Activated CD4-positive, alpha-beta memory T cell treated with anti-CD3 and anti-CD28 coated beads for 36 hours (primary cell): ENCODE measurements around the gene FOXF1. TPM values are rescaled to one million over a fixed set of nuclear protein-coding genes. Genes with fewer than 3 reads are reported as not detected.

ENCODE experiments used
- CTCF ChIA-PET: fragments of 350-600 bp; sonication (Branson Sonifier 250); formaldehyde crosslinking; loops from one replicate; lab custom pipeline; 2021; ENCODE audit warnings: antibody characterized with exemption, inconsistent platforms; lab: Charles Lee
- POLR2A ChIA-PET: fragments of 350-600 bp; sonication (Branson Sonifier 250); formaldehyde crosslinking; loops from one replicate; lab custom pipeline; 2021; ENCODE audit warnings: antibody characterized with exemption; lab: Charles Lee
- DNase-seq: peaks from one replicate; pipeline ENCODE4 v3.0.0-alpha.2; 2020
- H3K27ac Mint-ChIP-seq: one replicate; pipeline ENCODE4 v1.8.0; 2021; ENCODE audit warnings: mixed read lengths
- H3K27me3 Mint-ChIP-seq: one replicate; pipeline ENCODE4 v1.8.0; 2021; ENCODE audit warnings: mixed read lengths
- H3K36me3 Mint-ChIP-seq: one replicate; pipeline ENCODE4 v1.8.0; 2021; ENCODE audit warnings: mixed read lengths
- H3K4me1 Mint-ChIP-seq: one replicate; pipeline ENCODE4 v1.8.0; 2021; ENCODE audit warnings: low read depth, mixed read lengths
- H3K4me3 Mint-ChIP-seq: one replicate; pipeline ENCODE4 v1.8.0; 2021; ENCODE audit warnings: mild to moderate bottlenecking, mixed read lengths
- H3K9me3 Mint-ChIP-seq: one replicate; pipeline ENCODE4 v1.8.0; 2021; ENCODE audit warnings: mixed read lengths
- intact Hi-C: fragments of 100-400 bp; cut with micrococcal nuclease; formaldehyde crosslinking; loops from one replicate; pipeline ENCODE4 v1.15.1; 2023
- total RNA-seq, 2 experiments: library from RNA; stranded (reverse); gene quantifications; one replicate each; pipeline ENCODE4 v1.2.3, GENCODE V29; 2021

The FOXF1 gene
- total RNA-seq, 2 experiments from 2014 or later: not detected

GRCh38 chr16:86500708-86501510, 9.4 kb upstream of the FOXF1 start:
- no peaks in the 10 kb centered on the region for H3K36me3 Mint-ChIP-seq
- peaks cover 6% of the 10 kb centered on the region for H3K4me1 Mint-ChIP-seq
- H3K27ac Mint-ChIP-seq: no peak overlapping the region
- no peak overlapping the region for H3K4me3 Mint-ChIP-seq
- intact Hi-C loops: loop anchor here (10.0 kb wide), 1 partner anchor 216 kb away; no protein-coding TSS in a partner anchor
- peaks cover 73% of the 10 kb centered on the region for H3K27me3 Mint-ChIP-seq
- POLR2A ChIA-PET: no interaction called here
- DNase-seq: no peak
- H3K9me3 Mint-ChIP-seq: no peaks in the 10 kb centered on the region
- CTCF ChIA-PET: interaction anchor here (1.2 kb wide), 1 partner anchor 17 kb away, joined by 5 read pairs; no protein-coding TSS in a partner anchor

DNA sequence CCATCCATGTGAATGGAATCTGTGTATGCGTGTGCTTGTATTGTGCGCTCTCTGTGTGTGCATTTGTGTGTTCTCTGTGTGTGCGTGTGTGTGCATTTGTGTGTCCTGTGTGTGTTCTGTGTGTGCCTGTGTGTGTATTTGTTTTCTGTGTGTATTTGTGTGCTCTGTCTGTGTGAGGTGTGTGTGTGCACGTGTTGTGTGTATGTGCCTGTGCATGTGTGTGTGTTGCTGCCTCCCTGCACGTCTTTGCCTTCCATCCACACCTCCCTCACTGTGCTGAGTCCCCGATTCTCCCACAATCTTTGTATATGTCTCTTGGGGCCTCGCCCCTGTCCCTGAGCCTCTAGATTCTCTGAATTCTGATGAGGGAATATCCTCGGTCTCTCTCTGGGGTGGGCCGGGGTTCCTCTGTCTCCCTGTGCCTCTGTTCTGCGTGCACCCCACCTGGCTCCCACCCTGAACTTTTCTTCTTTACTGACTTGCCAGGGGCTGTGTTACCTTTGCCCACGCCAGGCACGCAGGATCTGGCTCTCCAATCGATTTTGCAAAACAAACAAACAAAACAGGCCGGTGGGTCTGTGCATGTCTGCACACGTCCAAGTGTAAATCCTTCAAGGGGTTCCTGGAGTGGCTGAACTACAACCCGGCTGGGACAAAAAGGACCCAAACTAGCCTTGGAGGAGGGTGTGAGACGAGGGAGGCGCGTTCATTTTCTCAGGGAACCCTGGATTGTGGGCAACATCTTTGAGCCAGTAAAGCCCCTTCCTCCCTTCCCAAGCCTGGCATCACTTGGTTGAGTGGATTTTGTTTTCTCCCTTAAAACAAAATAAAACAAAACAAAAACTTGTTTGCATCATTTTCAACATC, 8.1 kb upstream of the FOXF1 start:
- H3K9me3 Mint-ChIP-seq: no peaks in the 10 kb centered on the region
- no peaks in the 10 kb centered on the region for H3K36me3 Mint-ChIP-seq
- no peak for DNase-seq
- peaks cover 10% of the 10 kb centered on the region for H3K4me1 Mint-ChIP-seq
- no peak overlapping the region for H3K4me3 Mint-ChIP-seq
- POLR2A ChIA-PET: no interaction called here
- intact Hi-C loops: loop anchor here (10.0 kb wide), 1 partner anchor 217 kb away; no protein-coding TSS in a partner anchor
- CTCF ChIA-PET: interaction anchor here (1.2 kb wide), 1 partner anchor 15 kb away, joined by 5 read pairs; no protein-coding TSS in a partner anchor
- H3K27ac Mint-ChIP-seq: no peak overlapping the region
- H3K27me3 Mint-ChIP-seq: peaks cover 75% of the 10 kb centered on the region

DNA sequence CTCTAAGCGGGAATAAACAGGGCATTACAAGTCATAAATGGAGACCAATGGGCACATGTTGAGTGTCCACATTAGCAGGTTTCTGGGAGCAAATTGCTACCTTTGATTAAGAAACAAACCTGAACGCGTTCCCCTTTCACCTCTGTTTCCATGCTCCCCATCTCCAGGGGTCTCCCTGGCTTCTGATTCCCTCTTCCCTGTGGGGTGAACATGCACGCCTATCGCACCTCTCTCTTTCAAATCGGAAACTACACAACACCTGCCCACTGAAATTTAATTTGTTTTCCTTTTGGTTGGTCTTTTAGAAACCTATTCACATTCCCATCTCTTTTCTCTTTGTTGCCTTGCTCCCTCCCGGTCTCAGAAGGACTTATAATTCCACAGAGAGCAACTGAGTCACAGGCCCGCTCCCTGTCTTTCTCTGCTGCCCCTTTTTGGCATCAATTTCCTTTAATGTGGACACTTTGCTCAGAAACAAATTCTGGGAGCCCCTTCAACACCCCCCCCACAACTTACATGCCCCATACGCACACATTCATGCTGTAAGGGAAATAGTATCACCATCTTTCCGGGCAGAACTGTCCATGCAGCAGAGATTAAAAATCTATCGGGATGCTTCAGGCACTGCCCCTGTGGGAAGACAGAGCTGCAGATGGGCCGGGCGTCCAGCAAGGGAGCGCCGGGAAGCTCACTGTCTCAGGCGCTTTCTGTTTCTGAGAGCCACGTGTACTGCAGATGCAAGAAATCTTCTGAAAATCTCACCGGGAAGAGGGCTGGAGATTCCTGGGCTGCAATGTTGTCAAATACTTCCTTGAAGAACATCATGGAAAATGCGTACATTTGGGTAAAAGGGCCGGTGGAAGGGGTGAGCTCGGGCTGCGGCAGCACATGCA, 7.2 kb upstream of the FOXF1 start:
- intact Hi-C loops: loop anchor here (10.0 kb wide), 1 partner anchor 218 kb away; no protein-coding TSS in a partner anchor
- Mint-ChIP-seq H3K9me3 (no peaks in the 10 kb centered on the region), H3K27ac (no peak overlapping the region), H3K27me3 (peaks cover 82% of the 10 kb centered on the region), H3K4me3 (no peak overlapping the region), H3K4me1 (peaks cover 18% of the 10 kb centered on the region), H3K36me3 (peaks cover 2% of the 10 kb centered on the region)
- POLR2A ChIA-PET: interaction anchor here (0.7 kb wide), 1 partner anchor 298 kb away, joined by 3 read pairs; no protein-coding TSS in a partner anchor
- CTCF ChIA-PET: interaction anchor here (0.7 kb wide), 1 partner anchor 18 kb away, joined by 3 read pairs; no protein-coding TSS in a partner anchor
- no peak for DNase-seq

DNA sequence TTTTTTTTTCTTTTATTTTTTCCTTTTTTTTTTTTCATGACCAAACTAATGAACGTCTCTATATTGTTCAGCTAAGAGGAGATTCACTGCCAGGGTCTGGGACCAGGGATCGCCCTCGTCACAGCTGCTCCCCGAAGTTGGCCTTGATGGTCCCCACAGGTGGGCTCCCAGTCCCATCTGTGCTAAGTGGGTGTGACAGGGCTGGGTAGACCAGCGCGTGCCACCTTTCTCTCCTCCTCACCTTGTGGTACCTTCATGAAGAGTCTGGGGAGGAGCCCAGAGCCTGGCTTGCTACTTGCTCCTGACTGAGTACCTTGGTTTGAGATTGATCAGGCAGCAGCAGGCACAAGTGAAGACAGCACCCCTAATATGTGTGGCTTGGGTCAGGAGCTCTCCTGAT, 6.5 kb upstream of the FOXF1 start:
- POLR2A ChIA-PET: interaction anchor here (0.7 kb wide), 1 partner anchor 298 kb away, joined by 3 read pairs; no protein-coding TSS in a partner anchor

DNA sequence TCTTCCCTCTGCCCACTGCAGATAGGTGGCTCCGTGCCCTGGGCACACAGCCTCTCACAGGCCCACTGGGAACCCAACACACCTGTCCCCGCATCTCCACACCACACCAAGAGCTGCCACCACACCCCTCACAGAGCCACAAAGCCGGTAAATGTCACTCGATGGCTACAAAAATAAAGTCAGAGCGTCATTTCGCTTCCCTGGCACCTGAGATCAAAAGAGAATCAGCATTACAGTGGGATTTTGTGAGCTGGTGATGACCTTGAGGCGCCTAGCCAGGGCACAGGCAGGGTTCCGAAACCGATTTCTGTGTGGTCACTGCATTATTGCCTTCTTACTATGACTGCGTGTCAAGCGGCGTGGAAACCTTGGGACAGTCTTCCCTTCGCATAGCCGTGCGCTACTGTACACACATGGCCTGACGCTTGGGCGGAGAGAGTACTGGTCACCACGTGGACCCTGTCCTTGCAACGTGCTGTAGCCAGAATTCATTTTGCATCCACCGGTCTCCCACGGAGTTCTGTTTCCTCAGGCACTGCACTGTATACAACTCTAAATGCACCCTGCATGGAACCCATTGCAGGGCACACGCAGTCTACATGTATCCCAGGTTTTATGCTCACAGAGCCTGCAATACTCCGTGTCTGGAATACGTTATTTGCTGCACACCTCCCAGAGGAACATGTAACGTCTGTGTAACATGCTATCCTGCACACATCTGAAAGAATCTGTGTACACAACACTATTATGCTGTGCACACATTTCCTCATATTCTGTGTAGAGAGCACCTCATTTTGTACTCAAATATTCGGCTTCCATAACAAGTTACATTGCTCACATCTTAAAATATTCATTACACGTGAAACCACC, 5.8 kb upstream of the FOXF1 start:
- Mint-ChIP-seq H3K4me3 (no peak overlapping the region), H3K36me3 (peaks cover 2% of the 10 kb centered on the region), H3K27me3 (peaks cover 78% of the 10 kb centered on the region), H3K9me3 (no peaks in the 10 kb centered on the region), H3K4me1 (peaks cover 23% of the 10 kb centered on the region), H3K27ac (no peak overlapping the region)
- no peak for DNase-seq
- ChIA-PET CTCF (no interaction called here), POLR2A (no interaction called here)
- intact Hi-C loops: loop anchor here (5.0 to 10.0 kb wide), 2 partner anchors 63 to 220 kb away; partner anchors contain the start of gene FOXC2

More for the DNA sequence above, 6.5 kb upstream of the FOXF1 start:
- H3K27me3 Mint-ChIP-seq: peaks cover 80% of the 10 kb centered on the region
- no peak overlapping the region for H3K4me3 Mint-ChIP-seq
- intact Hi-C loops: loop anchor here (10.0 kb wide), 1 partner anchor 219 kb away; no protein-coding TSS in a partner anchor
- CTCF ChIA-PET: interaction anchor here (0.7 kb wide), 1 partner anchor 17 kb away, joined by 3 read pairs; no protein-coding TSS in a partner anchor
- peaks cover 2% of the 10 kb centered on the region for H3K36me3 Mint-ChIP-seq
- DNase-seq: no peak
- H3K27ac Mint-ChIP-seq: no peak overlapping the region
- peaks cover 18% of the 10 kb centered on the region for H3K4me1 Mint-ChIP-seq
- H3K9me3 Mint-ChIP-seq: no peaks in the 10 kb centered on the region

DNA sequence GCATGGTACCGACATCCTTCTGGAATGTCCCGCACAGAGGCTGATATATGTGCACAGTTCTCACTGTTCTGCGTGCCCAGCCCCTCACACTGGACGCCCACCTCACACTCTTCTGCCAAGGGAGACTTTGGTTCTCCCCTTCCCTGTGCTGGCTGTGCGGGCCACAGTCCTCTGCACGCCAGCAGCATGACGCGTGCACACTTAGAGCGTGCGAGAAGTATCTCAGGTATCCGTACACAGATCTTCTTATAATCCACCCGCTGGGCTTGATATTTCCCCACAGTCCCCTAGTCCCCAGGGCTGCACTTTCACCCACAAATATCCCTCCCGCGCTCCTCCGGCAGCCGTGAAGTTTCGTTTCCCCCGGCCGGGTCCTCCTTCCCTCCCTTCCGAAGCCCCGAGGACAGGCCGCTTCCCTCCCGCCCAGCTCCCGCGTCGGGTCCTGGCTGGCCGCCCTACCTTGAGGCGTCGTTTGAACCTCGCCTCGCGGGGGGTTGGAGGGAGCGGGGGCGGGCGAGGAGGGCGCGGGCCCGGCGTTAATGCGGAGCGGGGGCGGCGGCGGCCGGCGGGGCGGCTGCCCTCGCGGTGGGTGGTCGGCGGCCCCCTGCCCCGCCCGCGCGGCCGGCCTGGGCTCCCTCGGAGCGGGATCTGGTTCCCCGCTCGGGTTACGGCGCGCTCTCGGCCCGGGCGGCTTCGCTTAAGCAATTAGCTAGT, 5.0 kb upstream of the FOXF1 start:
- peaks cover 71% of the 10 kb centered on the region for H3K27me3 Mint-ChIP-seq
- no peak overlapping the region for H3K4me3 Mint-ChIP-seq
- POLR2A ChIA-PET: no interaction called here
- H3K9me3 Mint-ChIP-seq: no peaks in the 10 kb centered on the region
- CTCF ChIA-PET: interaction anchor here (0.6 kb wide), 1 partner anchor 11 kb away, joined by 4 read pairs; no protein-coding TSS in a partner anchor
- no peak for DNase-seq
- H3K4me1 Mint-ChIP-seq: peaks cover 23% of the 10 kb centered on the region
- H3K27ac Mint-ChIP-seq: no peak overlapping the region
- intact Hi-C loops: loop anchor here (5.0 to 10.0 kb wide), 2 partner anchors 62 to 221 kb away; partner anchors contain the start of gene FOXC2
- H3K36me3 Mint-ChIP-seq: peaks cover 2% of the 10 kb centered on the region

DNA sequence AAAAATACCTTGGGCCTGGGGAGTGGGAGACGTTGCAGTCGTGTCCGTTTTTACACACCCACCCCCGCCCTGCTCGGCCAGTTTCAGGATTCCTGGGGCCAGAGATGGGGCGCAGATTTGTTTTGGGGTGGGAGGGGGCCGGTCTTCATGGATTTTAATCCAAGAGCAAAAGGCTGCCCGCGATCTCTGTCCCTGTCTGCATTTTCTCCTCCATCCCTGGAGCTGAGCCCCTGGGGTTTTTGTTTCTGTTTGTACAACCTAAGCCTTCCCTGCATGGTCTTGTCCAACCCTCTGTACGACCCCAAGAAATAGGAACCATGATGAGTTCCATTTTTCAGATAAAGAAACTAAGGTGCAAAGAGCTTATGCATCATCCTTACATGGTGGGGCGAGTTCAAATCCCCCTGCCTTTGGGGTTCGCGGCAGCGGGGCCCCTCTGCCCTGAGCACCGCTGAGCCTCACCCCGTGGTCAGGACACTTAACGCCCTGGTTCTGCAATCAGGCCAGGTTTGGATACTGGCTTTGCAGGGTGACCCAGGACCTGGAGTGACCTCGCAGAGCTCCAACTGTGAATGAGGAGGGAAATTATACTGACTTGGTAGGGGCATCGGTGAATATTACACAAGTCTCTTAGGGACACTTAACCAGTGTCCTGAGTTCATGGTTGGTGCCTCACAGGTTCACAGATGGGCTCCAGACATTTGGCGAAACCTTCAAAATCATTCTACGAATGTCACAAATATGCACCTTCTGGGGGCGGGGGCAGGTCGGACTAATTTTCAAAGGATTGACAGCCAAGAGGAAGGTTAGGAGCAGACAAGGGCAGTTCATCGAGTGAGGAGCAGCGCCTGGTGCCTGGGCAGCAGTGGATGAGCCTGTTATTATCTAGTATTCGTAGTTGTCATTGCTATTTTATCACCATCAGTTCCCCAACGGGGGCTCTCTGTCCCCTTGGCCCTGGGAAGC, 4.1 kb upstream of the FOXF1 start:
- Mint-ChIP-seq H3K27me3 (peaks cover 67% of the 10 kb centered on the region), H3K4me1 (peaks cover 26% of the 10 kb centered on the region), H3K36me3 (peaks cover 2% of the 10 kb centered on the region), H3K27ac (no peak overlapping the region), H3K9me3 (no peaks in the 10 kb centered on the region), H3K4me3 (no peak overlapping the region)
- intact Hi-C loops: loop anchor here (5.0 to 10.0 kb wide), 2 partner anchors 61 to 221 kb away; partner anchors contain the start of gene FOXC2
- POLR2A ChIA-PET: no interaction called here
- CTCF ChIA-PET: interaction anchor here (0.6 kb wide), 1 partner anchor 10 kb away, joined by 4 read pairs; no protein-coding TSS in a partner anchor
- no peak for DNase-seq

DNA sequence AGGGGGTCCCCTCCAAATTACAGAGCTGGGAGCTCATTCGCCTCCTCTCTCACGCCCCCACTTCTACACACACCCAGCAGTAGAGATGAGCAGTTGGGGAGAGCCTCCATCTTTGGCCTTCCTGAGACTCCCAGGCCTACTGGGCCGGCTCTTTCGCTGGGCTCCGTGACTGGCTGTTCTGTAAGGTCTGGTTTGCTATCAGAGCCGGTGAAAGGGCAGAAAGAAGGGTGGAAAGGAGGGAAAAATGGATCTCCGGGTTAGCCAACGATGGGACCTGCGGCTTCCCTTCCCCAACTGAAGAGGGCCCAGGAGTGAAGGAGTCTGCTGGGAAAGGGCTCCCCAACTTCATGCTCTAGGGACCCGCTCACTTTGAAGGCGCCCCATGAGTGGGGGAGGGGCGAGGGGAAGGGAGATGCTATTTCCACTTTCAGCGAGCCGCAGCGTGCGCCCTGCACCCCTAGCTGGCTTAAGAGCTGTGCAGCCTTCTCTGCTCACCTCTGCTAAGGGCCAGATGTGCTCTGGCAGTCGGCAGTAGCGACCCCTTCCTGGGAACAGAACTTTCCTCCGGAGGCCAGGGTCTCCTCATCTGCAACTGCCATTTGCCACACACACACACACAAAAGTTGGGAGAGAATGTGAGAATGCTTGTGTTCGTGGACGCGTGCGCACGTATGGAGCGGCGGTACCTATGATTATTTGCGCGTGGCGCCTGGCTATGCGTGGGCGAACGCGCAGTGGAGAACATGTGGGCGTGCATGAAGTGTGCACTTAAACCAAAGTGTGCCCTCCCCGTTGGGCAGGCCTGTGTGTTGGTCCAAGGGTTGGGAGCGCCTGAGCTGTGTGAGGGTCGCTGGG, 2.9 kb upstream of the FOXF1 start:
- no peak for DNase-seq
- peaks cover 64% of the 10 kb centered on the region for H3K27me3 Mint-ChIP-seq
- H3K9me3 Mint-ChIP-seq: no peaks in the 10 kb centered on the region
- peak overlapping the region; percentile 45 for H3K4me3 Mint-ChIP-seq
- peaks cover 28% of the 10 kb centered on the region for H3K4me1 Mint-ChIP-seq
- intact Hi-C loops: loop anchor here (5.0 to 10.0 kb wide), 2 partner anchors 60 to 223 kb away; partner anchors contain the start of gene FOXC2
- peak overlapping the region; percentile 52 for H3K27ac Mint-ChIP-seq
- CTCF ChIA-PET: interaction anchor here (0.8 to 1.2 kb wide), 2 partner anchors 8 to 11 kb away, joined by 3 read pairs; no protein-coding TSS in a partner anchor
- peaks cover 3% of the 10 kb centered on the region for H3K36me3 Mint-ChIP-seq
- POLR2A ChIA-PET: no interaction called here
